Measurements from ENCODE around the gene C1S.
A peak's percentile ranks its signal among the peaks of the same experiment; 100 is the strongest.
"Not testable (repeated sequence)": the region's sequence is repeated elsewhere in the genome, so short reads cannot be mapped to it uniquely, and the experiment has no call there.

C1S gene

GRCh38 chr12:7081037-7081436 lies 20.5 kb downstream of the C1S start:
- DNase-seq, result no peak

DNA sequence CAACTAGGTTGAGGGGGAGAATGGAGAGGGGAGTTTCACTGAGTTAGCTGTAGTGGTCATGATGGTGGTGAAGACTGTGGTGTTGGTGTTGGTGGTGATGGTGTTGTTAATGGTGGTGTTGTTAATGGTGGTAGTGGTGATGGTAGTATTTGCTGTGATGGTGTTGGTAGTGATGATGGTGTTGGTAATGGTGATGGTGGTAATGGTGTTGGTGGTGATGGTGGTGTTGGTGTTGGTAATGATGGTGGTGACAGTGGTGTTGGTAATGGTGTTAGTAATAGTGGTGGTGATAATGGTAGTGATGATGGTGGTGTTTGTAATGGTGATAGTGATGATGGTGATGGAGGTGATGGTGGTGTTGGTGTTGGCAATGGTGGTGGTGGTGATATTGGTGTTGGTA lies 22.6 kb downstream of the C1S start:
- peak in 1 of 2 donors; percentile 4 for DNase-seq

DNA sequence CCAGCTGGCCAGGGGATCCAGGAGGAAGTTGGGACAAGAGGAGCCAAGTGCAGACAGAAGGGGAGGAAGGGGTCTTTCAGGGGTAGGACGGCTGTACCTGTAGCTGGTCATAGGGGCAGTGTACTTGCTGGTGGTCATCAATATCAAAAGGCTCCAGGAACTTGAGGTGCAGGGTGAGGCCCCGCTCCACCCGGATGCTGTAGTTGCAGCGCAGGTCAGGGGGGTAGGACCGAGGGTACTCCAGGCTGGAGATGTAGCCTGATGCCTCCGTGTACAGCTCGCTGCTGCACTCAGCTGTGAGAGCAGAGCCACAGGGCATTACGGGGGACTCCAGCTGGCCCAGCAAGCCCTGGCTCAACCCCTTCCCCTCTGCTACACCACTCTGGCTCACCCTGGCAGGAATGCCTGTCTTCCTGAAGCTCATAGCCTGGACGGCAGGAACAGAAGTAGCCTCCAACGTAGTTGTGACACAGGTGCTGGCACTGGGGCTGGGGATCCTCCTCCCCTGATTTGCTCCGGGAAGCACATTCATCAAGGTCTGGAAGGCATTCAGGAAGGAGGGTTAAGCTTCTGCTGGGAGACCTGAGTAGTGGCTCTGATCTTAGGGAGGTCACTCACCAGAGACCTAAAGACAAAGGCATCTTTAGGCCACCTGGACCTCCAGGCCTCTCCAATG lies 28.8 kb downstream of the C1S start:
- no peak for DNase-seq

GRCh38 chr12:7090222-7090998 lies 29.9 kb downstream of the C1S start:
- DNase-seq, result no peak

GRCh38 chr12:7091171-7091570 lies 30.7 kb downstream of the C1S start:
- no peak for DNase-seq

DNA sequence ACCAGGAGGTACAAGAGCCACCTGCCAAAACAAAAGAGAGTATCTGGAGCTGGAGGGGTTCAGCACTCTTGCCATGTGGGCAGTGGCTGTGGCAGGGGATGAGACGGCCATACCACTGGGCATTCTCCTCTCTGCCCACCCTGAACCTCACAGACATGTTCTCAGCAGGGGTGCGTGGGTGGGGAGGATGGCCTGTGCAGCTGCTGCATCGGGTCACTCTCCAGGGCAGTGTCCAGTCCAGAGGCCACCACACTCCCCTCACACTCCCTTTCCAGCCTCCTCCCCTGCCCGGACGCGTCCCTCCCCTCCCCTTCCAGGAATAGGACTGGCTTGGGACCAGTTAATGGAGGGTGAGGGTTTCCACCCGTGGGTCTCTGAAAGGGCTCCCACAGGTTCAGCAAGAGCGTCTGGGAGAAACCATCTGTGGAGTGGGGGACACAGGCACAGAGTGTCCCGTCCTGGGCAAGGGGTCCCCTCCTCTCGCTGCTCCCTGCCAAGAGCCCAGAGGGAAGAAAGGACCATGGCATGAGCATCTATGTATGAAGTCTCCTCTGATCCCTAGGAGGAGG lies 31.2 kb downstream of the C1S start:
- DNase-seq, result peak in 1 of 2 donors; percentile 2

GRCh38 chr12:7092229-7092985 lies 31.9 kb downstream of the C1S start, which contains the start of gene C1R:
Gene C1R, minus strand, starts transcription at chr12:7092445. Its CDS starts 57 bp downstream, at chr12:7092388.
- DNase-seq, result peak; percentile 62 to 74

DNA sequence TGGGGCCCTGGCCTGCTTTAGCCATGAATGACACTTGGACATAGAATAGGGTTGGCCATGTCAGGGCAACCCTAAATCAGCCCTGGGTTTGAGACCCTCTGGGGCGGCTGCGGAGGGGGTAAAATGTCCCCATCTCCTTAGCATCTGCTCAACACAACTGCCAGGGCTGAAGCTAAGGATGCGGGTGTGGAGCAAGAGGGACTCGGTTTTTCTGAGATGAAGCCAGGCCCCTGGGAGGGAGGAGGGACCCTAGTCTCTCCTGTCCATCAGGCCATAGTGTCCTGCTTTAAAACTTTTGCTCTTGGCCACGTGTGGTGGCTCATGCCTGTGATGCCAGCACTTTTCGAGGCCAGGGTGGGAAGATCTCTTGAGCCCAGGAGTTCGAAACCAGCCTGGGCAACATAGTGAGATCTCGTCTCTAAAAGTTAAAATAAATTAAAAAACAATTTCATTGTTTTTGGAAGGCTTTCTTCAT lies 32.5 kb downstream of the C1S start:
- no peak for DNase-seq

- DNase-seq, result no peak
These were observed 33.0 kb downstream of the C1S start for GRCh38 chr12:7093486-7093885.

DNA sequence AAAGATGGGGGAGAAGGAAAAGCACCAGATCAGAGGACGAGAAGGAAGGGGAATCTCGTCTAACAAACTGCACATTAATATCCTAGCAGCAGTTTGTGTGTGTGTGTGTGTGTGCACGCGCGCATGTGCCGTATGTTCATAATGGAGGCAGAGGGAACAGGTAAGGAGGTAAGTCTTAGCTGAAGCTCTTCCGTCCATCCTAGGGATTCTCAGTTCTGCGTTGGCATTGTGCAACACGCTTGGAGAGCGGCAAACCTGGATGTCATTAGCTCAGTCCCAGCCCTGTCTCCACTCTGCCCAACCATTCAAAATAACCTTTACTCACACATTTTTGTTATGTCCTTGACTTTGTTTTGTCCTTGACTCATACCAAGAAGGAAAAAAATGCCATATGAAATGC lies 33.4 kb downstream of the C1S start:
- DNase-seq, result no peak

DNA sequence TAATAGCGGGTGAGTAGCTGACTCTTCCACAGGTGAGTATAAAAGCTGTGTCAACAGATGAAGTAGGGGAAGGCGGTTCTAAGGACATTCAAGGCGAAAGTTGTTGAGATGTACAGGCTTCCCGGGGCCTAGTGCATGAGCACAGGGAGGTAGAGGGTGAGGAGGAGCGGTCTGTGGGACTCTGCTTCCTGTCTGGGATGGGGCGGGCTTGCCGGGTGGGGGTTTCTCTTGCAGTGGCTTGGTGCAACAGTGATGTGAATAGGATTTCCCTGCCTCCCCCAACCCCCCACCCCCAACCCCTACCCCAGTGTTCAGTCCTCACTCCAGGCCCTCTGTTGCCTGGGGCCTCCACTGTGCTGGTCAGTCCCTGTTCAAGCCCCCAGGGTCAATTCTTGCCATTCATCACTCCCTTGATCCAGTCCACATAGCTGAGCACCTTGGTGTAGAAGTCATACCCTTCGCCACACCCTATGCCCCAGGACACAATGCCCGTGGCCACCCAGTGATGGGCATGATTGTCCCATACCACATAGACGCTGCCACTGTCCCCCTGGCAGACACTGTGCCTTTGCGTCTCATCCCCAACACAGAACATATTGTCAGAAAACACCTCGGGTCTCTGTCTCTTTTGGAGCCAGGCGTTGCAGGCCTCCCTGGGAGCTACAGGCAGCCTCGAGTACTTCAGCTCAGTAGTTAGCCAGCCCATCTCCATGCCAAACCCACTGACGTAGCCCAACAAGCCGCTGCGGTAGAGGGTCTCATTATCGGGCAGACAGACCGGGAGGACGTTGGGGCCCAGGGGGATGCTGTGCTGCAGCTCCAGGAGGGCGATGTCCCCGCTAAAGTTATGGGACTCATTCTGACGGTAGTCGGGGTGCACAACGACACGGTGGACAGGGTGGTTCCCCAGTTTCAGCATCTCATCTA lies 35.8 kb downstream of the C1S start:
- no peak for DNase-seq

GRCh38 chr12:7096979-7097378 lies 36.5 kb downstream of the C1S start:
- no peak for DNase-seq

GRCh38 chr12:7099290-7099996 lies 38.9 kb downstream of the C1S start:
- no peak for DNase-seq

DNA sequence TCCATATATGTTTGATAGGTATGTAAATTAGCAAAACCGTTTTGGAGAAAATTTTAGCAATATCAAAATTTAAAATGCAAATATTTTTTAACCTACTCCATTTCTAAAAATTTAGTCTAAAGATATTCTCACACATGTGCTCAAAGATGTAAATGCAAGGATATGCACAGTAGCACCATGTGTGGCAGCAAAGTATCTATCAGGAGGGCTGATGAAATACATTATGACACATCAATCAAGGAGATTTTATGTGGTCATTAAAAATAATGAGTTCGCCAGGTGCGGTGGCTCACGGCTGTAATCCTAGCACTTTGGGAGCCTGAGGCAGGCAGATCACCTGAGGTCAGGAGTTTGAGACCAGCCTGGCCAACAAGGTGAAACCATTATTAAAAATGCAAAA lies 39.7 kb downstream of the C1S start:
- DNase-seq, result no peak

DNA sequence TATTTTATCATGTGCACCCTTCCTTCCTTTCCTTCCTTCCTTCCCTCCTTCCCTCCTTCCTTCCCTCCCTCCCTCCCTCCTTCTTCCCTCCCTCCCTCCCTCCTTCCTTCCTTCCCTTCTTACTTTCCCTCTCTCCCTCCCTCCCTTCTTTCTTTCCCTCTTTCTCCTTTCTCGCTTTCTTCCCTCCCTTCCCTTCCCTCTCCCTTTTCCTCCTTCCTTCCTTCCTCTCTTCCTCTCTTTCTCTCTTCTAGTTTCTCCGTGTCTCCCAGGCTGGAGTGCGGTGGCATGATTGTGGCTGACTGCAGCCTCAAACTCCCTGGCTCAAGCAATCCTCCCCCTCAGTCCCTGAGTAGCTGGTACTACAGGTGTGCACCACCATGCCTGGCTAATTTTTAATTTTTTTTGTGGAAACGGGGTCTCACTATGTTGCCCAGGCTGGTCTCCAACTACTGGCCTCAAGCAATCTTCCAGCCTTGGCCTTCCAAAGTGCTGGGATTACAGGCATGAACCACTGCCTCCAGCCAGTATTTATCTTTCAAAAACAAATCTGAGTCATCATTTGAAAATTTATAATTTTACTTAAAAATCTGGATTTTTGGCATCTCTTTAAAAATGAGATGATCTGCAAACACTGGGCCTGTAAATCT lies 40.7 kb downstream of the C1S start:
- DNase-seq, result no peak

DNA sequence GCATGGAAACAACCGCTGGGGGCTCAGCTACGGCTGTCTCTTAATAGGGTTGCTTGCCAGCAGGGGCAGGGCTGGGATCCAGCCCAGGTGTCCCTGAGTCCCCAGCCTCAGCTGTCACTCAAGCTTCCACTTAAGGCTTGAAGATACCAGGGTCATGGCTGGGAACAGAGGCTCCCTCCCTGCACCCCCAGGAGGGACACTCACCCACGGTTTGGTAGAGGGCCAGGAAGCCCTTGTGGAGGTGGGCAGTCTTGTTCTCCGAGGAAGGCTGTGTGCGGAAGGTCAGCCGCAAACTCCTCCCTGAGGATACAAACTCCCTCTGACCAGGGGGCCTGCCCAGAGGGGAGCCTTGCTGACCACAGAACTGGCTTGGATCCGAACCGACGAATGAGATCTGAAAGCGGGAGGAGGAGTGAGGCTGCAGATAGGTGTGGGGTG lies 41.2 kb downstream of the C1S start:
- DNase-seq, result no peak

GRCh38 chr12:7102582-7102981 lies 42.1 kb downstream of the C1S start:
- DNase-seq, result no peak

GRCh38 chr12:7103837-7104584 lies 43.5 kb downstream of the C1S start:
- DNase-seq, result no peak

GRCh38 chr12:7106082-7106481 lies 45.6 kb downstream of the C1S start:
- DNase-seq, result no peak

DNA sequence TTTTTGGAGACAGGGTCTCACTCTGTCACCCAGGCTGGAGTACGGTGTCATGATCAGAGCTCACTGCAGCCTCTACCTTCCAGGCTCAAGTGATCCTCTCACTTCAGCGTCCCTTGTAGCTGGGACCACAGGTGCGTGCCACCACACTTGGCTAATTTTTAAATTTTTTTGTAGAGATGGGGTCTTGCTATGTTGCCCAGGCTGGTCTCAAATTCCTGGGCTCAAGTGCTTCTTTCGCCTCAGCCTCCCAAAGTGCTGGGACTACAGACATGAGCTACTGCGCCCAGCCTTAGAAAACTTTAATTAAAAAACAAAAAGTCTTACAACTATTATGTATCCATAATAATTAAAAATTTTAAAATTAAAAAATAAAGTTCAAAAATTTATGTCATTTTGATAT lies 46.7 kb downstream of the C1S start:
- not testable (repeated sequence) for DNase-seq

All from CD4-positive, alpha-beta T cell treated with Interleukin-4 for 1 hour (primary cell).